GM23338 (cell line): ENCODE data around the gene FAR1.

ENCODE experiments used
- EZH2 ChIP-seq: fragments of 200-600 bp; sonication (generic); IDR thresholded peaks from one replicate; pipeline ENCODE4 v1.8.0; 2017; ENCODE audit warnings: antibody characterized with exemption, mild to moderate bottlenecking, low read depth; ENCODE audit not compliant: unreplicated experiment
- EZH2phosphoT487 ChIP-seq: fragments of 200-600 bp; sonication (generic); IDR thresholded peaks from one replicate; pipeline ENCODE4 v1.8.1; 2018; ENCODE audit warnings: antibody characterized with exemption; ENCODE audit not compliant: unreplicated experiment
- POLR2AphosphoS5 ChIP-seq: IDR thresholded peaks from 2 replicates; pipeline ENCODE4 v1.6.1; 2016; ENCODE audit warnings: antibody characterized with exemption, low read depth
- ZNF331 ChIP-seq: fragments of 250-450 bp; sonication (Bioruptor Pico); IDR thresholded peaks from 2 replicates; pipeline ENCODE4 v1.5.0; 2020; ENCODE audit warnings: low read depth, mild to moderate bottlenecking, moderate library complexity
- TF ChIP-seq, protein P1 (sequence below), 2 experiments: fragments of 200-600 bp in 1 of 2; sonication (generic) in 1 of 2; conservative IDR thresholded peaks; 2 replicates each; pipeline versions ENCODE4 v1.5.1 to v1.6.1; 2016 to 2017; ENCODE audit warnings: antibody characterized with exemption in 2 of 2, low read depth in 2 of 2, mild to moderate bottlenecking in 2 of 2, moderate library complexity in 1 of 2
- TF ChIP-seq, protein P2 (sequence below): IDR thresholded peaks from one replicate; pipeline ENCODE4 v1.6.1; 2018; ENCODE audit warnings: antibody characterized with exemption; ENCODE audit not compliant: unreplicated experiment

DNA sequence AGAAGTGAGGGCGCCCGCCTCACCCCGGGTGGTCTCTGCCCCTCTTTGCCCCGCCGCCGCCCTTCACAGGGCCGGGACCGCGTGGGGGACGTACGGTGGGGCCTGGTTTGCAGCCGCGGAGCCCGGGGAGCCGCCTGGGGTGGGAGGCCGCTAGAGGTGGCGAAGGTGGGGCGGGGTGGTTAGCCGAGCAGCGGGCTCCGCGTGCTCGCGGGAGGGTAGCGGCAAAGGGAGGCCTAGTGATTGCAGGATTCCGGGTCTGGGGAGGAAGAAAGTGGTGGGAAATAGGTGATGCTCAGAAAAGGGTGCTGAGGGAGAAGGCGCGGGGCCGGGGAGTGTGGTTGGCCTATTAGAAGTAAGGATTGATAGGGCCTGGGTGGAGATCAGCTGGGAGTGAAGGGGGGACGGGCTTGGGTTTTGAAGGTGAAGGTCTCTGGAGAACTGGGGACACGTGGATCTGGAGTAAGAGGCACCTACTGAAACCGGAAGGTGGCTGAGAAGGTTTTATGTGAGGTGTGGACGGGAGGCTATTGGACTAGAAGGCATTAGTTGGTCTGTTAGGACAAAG, 571 bp downstream of the FAR1 start:
- TF ChIP-seq, protein P1, sequence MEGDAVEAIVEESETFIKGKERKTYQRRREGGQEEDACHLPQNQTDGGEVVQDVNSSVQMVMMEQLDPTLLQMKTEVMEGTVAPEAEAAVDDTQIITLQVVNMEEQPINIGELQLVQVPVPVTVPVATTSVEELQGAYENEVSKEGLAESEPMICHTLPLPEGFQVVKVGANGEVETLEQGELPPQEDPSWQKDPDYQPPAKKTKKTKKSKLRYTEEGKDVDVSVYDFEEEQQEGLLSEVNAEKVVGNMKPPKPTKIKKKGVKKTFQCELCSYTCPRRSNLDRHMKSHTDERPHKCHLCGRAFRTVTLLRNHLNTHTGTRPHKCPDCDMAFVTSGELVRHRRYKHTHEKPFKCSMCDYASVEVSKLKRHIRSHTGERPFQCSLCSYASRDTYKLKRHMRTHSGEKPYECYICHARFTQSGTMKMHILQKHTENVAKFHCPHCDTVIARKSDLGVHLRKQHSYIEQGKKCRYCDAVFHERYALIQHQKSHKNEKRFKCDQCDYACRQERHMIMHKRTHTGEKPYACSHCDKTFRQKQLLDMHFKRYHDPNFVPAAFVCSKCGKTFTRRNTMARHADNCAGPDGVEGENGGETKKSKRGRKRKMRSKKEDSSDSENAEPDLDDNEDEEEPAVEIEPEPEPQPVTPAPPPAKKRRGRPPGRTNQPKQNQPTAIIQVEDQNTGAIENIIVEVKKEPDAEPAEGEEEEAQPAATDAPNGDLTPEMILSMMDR (conservative IDR thresholded peaks at IDR 0.05; ENCODE audit: low read depth in 2 of 2), result no peak
- TF ChIP-seq EZH2 (no peak), POLR2AphosphoS5 (no peak), EZH2phosphoT487 (no peak), ZNF331 (CRISPR knock-in tag) (no peak)
- TF ChIP-seq, protein P2, sequence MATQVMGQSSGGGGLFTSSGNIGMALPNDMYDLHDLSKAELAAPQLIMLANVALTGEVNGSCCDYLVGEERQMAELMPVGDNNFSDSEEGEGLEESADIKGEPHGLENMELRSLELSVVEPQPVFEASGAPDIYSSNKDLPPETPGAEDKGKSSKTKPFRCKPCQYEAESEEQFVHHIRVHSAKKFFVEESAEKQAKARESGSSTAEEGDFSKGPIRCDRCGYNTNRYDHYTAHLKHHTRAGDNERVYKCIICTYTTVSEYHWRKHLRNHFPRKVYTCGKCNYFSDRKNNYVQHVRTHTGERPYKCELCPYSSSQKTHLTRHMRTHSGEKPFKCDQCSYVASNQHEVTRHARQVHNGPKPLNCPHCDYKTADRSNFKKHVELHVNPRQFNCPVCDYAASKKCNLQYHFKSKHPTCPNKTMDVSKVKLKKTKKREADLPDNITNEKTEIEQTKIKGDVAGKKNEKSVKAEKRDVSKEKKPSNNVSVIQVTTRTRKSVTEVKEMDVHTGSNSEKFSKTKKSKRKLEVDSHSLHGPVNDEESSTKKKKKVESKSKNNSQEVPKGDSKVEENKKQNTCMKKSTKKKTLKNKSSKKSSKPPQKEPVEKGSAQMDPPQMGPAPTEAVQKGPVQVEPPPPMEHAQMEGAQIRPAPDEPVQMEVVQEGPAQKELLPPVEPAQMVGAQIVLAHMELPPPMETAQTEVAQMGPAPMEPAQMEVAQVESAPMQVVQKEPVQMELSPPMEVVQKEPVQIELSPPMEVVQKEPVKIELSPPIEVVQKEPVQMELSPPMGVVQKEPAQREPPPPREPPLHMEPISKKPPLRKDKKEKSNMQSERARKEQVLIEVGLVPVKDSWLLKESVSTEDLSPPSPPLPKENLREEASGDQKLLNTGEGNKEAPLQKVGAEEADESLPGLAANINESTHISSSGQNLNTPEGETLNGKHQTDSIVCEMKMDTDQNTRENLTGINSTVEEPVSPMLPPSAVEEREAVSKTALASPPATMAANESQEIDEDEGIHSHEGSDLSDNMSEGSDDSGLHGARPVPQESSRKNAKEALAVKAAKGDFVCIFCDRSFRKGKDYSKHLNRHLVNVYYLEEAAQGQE, result no peak
